IMR-90 (cell line): Measurements from ENCODE around the gene PRELP. TPM values are rescaled to one million over a fixed set of nuclear protein-coding genes. Genes with fewer than 3 reads are reported as not detected.
A peak's percentile ranks its signal among the peaks of the same experiment; 100 is the strongest.

ENCODE experiments used
- ATAC-seq: fragments of 200-7000 bp; cut with Tn5 transposase; 2 replicates; pipeline ENCODE4 v1.9.1; 2020; ENCODE audit warnings: low read depth, mild to moderate bottlenecking, moderate library complexity
- BruUV-seq: library from RNA; stranded (reverse); fragments of 400-500 nt; replicated peaks from 2 replicates; lab custom pipeline; 2021; lab: Mats Ljungman, UMichigan
- CTCF ChIA-PET: fragments of 300-600 bp; formaldehyde crosslinking; extraction: SDS; loops from one replicate; lab custom pipeline; 2021; ENCODE audit warnings: antibody characterized with exemption; lab: Yijun Ruan, JAX
- POLR2A ChIA-PET: fragments of 300-600 bp; sonication (Branson Sonifier 250); formaldehyde crosslinking; loops from one replicate; lab custom pipeline; 2022; ENCODE audit warnings: antibody characterized with exemption; ENCODE audit not compliant: unreplicated experiment; lab: Charles Lee
- DNase-seq: peaks from one replicate; pipeline ENCODE4 v3.0.0; 2013
- H2AFZ ChIP-seq: replicated peaks from 2 replicates; pipeline ENCODE3; 2013; ENCODE audit warnings: low read length, mild to moderate bottlenecking; ENCODE audit not compliant: poor library complexity
- H2AK5ac ChIP-seq: 2 replicates; pipeline ENCODE4 v1.6.1; 2013; ENCODE audit warnings: low read depth, low read length, inconsistent platforms
- H2AK9ac ChIP-seq: replicated peaks from 2 replicates; pipeline ENCODE3; 2013; ENCODE audit warnings: mild to moderate bottlenecking, low read depth, low read length, moderate library complexity; ENCODE audit not compliant: poor library complexity
- H2BK120ac ChIP-seq: 2 replicates; pipeline ENCODE4 v1.6.1; 2013; ENCODE audit warnings: low read depth, low read length, inconsistent platforms
- H2BK15ac ChIP-seq: 3 replicates; pipeline ENCODE4 v1.6.1; 2013; ENCODE audit warnings: low read depth, low read length, inconsistent platforms
- H2BK20ac ChIP-seq: 2 replicates; pipeline ENCODE4 v1.6.1; 2013; ENCODE audit warnings: low read depth, mild to moderate bottlenecking, inconsistent platforms, low read length, moderate library complexity
- H2BK5ac ChIP-seq: 2 replicates; pipeline ENCODE4 v1.6.1; 2013; ENCODE audit warnings: mild to moderate bottlenecking, low read depth, low read length, inconsistent platforms; ENCODE audit not compliant: poor library complexity, severe bottlenecking
- H3K14ac ChIP-seq: replicated peaks from 2 replicates; pipeline ENCODE4 v1.6.1; 2013; ENCODE audit warnings: low read depth, low read length, inconsistent platforms
- H3K18ac ChIP-seq: 2 replicates; pipeline ENCODE4 v1.6.1; 2013; ENCODE audit warnings: low read depth, low read length, control low read depth
- H3K23ac ChIP-seq: 2 replicates; pipeline ENCODE4 v1.6.1; 2013; ENCODE audit warnings: low read depth, low read length, inconsistent platforms
- H3K27ac ChIP-seq: 2 replicates; pipeline ENCODE4 v1.5.1; 2013; ENCODE audit warnings: mild to moderate bottlenecking, control low read depth, low read length; ENCODE audit not compliant: insufficient read depth
- H3K27me3 ChIP-seq: 2 replicates; pipeline ENCODE4 v1.6.1; 2013; ENCODE audit warnings: low read length; ENCODE audit not compliant: control insufficient read depth, insufficient read depth
- H3K36me3 ChIP-seq: 2 replicates; pipeline ENCODE4 v1.6.1; 2013; ENCODE audit warnings: low read length, mixed read lengths; ENCODE audit not compliant: control insufficient read depth, insufficient read depth
- H3K4ac ChIP-seq: 2 replicates; pipeline ENCODE4 v1.6.1; 2013; ENCODE audit warnings: low read depth, low read length, inconsistent platforms
- H3K4me1 ChIP-seq: 2 replicates; pipeline ENCODE4 v1.6.1; 2013; ENCODE audit warnings: low read length, mixed read lengths; ENCODE audit not compliant: control insufficient read depth, insufficient read depth
- H3K4me2 ChIP-seq: 2 replicates; pipeline ENCODE4 v1.6.1; 2013; ENCODE audit warnings: low read depth, mild to moderate bottlenecking, control low read depth, low read length, moderate library complexity
- H3K4me3 ChIP-seq: 2 replicates; pipeline ENCODE4 v1.5.1; 2013; ENCODE audit warnings: low read depth, mild to moderate bottlenecking, control low read depth, low read length, moderate library complexity; ENCODE audit not compliant: insufficient read depth
- H3K56ac ChIP-seq: 2 replicates; pipeline ENCODE4 v1.6.1; 2013; ENCODE audit warnings: low read length, inconsistent platforms; ENCODE audit not compliant: insufficient read depth; ENCODE audit errors: extremely low read depth
- H3K79me1 ChIP-seq, 2 experiments: 2 replicates each; pipeline ENCODE4 v1.6.1; 2013; ENCODE audit warnings: low read length in 2 of 2, inconsistent platforms in 1 of 2, low read depth in 1 of 2
- H3K9ac ChIP-seq: 2 replicates; pipeline ENCODE4 v1.6.1; 2013; ENCODE audit warnings: low read depth, low read length, control low read depth
- H3K9me1 ChIP-seq: 2 replicates; pipeline ENCODE4 v1.6.1; 2013; ENCODE audit warnings: low read length, inconsistent platforms; ENCODE audit not compliant: insufficient read depth
- H3K9me3 ChIP-seq: 2 replicates; pipeline ENCODE4 v1.6.1; 2013; ENCODE audit warnings: low read length; ENCODE audit not compliant: control insufficient read depth, insufficient read depth
- H4K20me1 ChIP-seq: 2 replicates; pipeline ENCODE4 v1.6.1; 2013; ENCODE audit warnings: low read length, inconsistent platforms; ENCODE audit not compliant: insufficient read depth
- H4K5ac ChIP-seq: 2 replicates; pipeline ENCODE4 v1.6.1; 2013; ENCODE audit warnings: mild to moderate bottlenecking, low read depth, low read length, control low read depth
- H4K8ac ChIP-seq, 2 experiments: 2 replicates each; pipeline ENCODE4 v1.6.1; 2013; ENCODE audit warnings: low read depth in 2 of 2, low read length in 2 of 2, control low read depth in 1 of 2, inconsistent platforms in 1 of 2
- H4K91ac ChIP-seq: 2 replicates; pipeline ENCODE4 v1.6.1; 2013; ENCODE audit warnings: low read depth, low read length, inconsistent platforms; ENCODE audit not compliant: insufficient read depth
- NFE2L2 ChIP-seq: fragments of 150-350 bp; IDR thresholded peaks from 2 replicates; pipeline ENCODE4 v1.6.1; 2016; ENCODE audit warnings: low read depth, mild to moderate bottlenecking, low read length
- USF2 ChIP-seq: fragments of 150-350 bp; IDR thresholded peaks from 2 replicates; pipeline ENCODE4 v1.6.1; 2017; ENCODE audit warnings: mild to moderate bottlenecking, antibody characterized with exemption, low read length, low read depth
- WGBS, 2 experiments: methylation state at CpG; one replicate each; pipeline versions ENCODE4 v1.1.5 to v1.1.7; 2013; ENCODE audit warnings: missing lambda C conversion rate in 2 of 2; ENCODE audit not compliant: insufficient read length in 1 of 2; ENCODE audit errors: extremely low coverage in 2 of 2; 5-methylcytosine and 5-hydroxymethylcytosine counted together
- dilution Hi-C: fragments of 300-500 bp; cut with HindIII; formaldehyde crosslinking; loops from one replicate; pipeline ENCODE4 v1.14.3; 2018; ENCODE audit warnings: low sequenced_read_pairs; ENCODE audit not compliant: unreplicated experiment
- in situ Hi-C: fragments of 300-500 bp; cut with MboI; formaldehyde crosslinking; loops from 3 replicates; pipeline ENCODE4 v1.14.3; 2019; ENCODE audit warnings: low sequenced_read_pairs, inconsistent platforms, mixed read lengths
- intact Hi-C: fragments of 100-400 bp; cut with micrococcal nuclease; formaldehyde crosslinking; loops from 2 replicates; pipeline ENCODE4 v1.10.0; 2022
- polyA plus RNA-seq, 3 experiments: library from polyadenylated mRNA; depleted of rRNA; stranded (reverse); fragments of >200 nt; gene quantifications; 2 replicates each; pipeline ENCODE4 v1.2.3, GENCODE V29; 2012; ENCODE audit warnings: low replicate concordance in 1 of 3
- total RNA-seq: library from RNA; depleted of rRNA; stranded (reverse); fragments of >200 nt; gene quantifications from 2 replicates; pipeline ENCODE4 v1.2.3, GENCODE V29; 2012

Gene PRELP
- total and polyA plus RNA-seq, 2 of the 4 experiments (the other 2 are of a cell fraction): 0.56 TPM; not detected in 1

GRCh38 chr1:203486618-203487370 lies 11.2 kb downstream of the PRELP start:
- no peak overlapping the region for H3K4me2 ChIP-seq
- BruUV-seq: no TSS peak
- H2BK15ac ChIP-seq: peak overlapping the region; percentile 16; the same call in 1 of the 3 replicates
- no peaks in the 10 kb centered on the region; a peak in 1 of 4 replicates for H3K79me1 ChIP-seq
- peak overlapping the region; percentile 68 for H3K14ac ChIP-seq
- H4K20me1 ChIP-seq: no peaks in the 10 kb centered on the region
- CTCF ChIA-PET: interaction anchor here (1.1 to 1.6 kb wide), 2 partner anchors 12 to 107 kb away, joined by 3 to 4 read pairs; no protein-coding TSS in a partner anchor
- no peak for TF ChIP-seq NFE2L2
- TF ChIP-seq USF2: no peak
- DNase-seq (no peak), ATAC-seq (no peak)
- H3K9ac ChIP-seq: peak overlapping the region; percentile 11; the same call in 1 of the 2 replicates
- H2AK9ac ChIP-seq: peak overlapping the region; percentile 50
- H3K9me1 ChIP-seq: no peaks in the 10 kb centered on the region
- in situ Hi-C loops (loop anchor here (5.0 kb wide), 2 partner anchors 144 to 214 kb away; no protein-coding TSS in a partner anchor), intact Hi-C loops (loop anchor here (1.0 to 10.0 kb wide), 5 partner anchors 46 to 452 kb away; no protein-coding TSS in a partner anchor), dilution Hi-C loops (no loop called here)
- H3K4ac ChIP-seq: peak overlapping the region; percentile 82
- no peak overlapping the region for H2BK5ac ChIP-seq
- H3K4me1 ChIP-seq: peaks cover 3% of the 10 kb centered on the region; the same call in 1 of the 2 replicates
- H4K91ac ChIP-seq: peak overlapping the region; percentile 94; the same call in 1 of the 2 replicates
- POLR2A ChIA-PET: no interaction called here
- no peaks in the 10 kb centered on the region for H3K36me3 ChIP-seq
- no peak overlapping the region for H3K23ac ChIP-seq
- peak overlapping the region; percentile 78 for H2AK5ac ChIP-seq
- peak overlapping the region; percentile 95; the same call in 1 of the 2 replicates for H2BK120ac ChIP-seq
- peak overlapping the region; percentile 72 for H3K27ac ChIP-seq
- peak overlapping the region; percentile 10; the same call in 1 of the 2 replicates for H3K18ac ChIP-seq
- H3K9me3 ChIP-seq: no peaks in the 10 kb centered on the region
- H3K56ac ChIP-seq: no peak overlapping the region
- H2AFZ ChIP-seq: peak overlapping the region; percentile 97
- peak overlapping the region; percentile 88 for H2BK20ac ChIP-seq
- 88% methylated on average over 18 of the region's 28 CpGs; no CpG with 5 or more reads in 1 of the 2 experiments for WGBS, 2 experiments
- peak overlapping the region; percentile 32 to 98 for H4K8ac ChIP-seq
- H4K5ac ChIP-seq: peak overlapping the region; percentile 27; the same call in 1 of the 2 replicates
- H3K27me3 ChIP-seq: no peaks in the 10 kb centered on the region
- no peak overlapping the region for H3K4me3 ChIP-seq
